HG03108 (cell line): ENCODE data around the gene CDH12.
"Not testable (repeated sequence)": the region's sequence is repeated elsewhere in the genome, so short reads cannot be mapped to it uniquely, and the experiment has no call there.

ENCODE experiments used
- ATAC-seq: cut with Tn5 transposase; IDR thresholded peaks from one replicate; pipeline ENCODE4 v1.9.1; 2021; ENCODE audit warnings: moderate library complexity; ENCODE audit not compliant: unreplicated experiment

Gene CDH12

GRCh38 chr5:22470408-22470807 is 382.7 kb downstream of the CDH12 start:
- ATAC-seq: no peak

DNA sequence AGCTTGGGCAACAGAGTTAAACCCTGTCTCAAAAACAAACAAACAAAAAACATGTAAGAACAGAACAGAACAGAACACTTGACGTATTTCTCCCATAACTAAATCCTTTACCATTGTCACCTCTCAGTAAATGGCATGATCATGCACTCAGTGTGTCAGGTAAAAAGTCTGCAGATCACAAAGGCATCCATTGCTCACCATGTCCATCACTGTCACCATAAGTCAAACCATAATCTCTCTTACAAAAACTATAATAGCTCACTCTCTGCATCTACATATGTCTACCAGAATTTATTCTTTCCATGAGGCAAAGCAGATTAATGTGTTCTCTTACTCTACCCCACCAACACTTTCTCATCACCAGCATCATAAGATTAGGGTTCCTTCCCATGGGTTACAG is 387.5 kb downstream of the CDH12 start:
- ATAC-seq: no peak

DNA sequence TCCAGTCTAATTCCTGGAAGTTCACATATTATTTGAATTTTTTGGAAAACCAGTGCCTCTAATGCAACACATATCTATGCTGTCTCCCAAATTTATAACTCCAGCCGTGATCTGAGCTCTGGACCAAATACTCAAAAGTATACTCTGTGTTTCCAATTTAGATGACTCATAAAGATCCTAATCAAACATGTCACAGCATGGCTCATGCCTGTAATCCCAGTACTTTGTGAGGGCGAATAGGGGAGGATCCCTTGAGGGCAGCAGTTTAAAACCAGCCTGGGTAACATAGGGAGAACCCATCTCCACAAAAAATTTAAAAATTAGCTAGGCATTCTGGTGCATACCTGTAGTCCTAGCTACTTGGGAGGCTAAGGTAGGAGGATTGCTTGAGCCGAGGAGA is 388.0 kb downstream of the CDH12 start:
- no peak for ATAC-seq

DNA sequence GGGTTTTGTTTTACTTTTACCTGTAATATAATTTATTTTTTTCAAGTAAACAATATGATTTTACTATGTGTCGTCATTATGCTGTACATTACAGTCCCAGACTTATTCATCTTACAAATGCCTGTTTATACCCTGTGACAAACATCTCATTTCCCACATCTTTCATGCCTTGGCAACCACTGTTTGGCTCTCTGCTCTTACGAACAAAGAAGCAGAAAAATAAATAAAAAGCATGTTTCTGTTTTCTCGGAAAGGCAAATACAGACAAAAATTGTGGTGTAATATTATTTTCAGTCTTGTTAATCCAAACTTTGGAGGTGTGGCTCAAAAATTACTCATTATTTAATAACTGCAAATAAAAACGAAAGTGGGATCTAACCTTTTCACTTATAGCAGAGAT is 393.0 kb downstream of the CDH12 start:
- ATAC-seq: no peak

DNA sequence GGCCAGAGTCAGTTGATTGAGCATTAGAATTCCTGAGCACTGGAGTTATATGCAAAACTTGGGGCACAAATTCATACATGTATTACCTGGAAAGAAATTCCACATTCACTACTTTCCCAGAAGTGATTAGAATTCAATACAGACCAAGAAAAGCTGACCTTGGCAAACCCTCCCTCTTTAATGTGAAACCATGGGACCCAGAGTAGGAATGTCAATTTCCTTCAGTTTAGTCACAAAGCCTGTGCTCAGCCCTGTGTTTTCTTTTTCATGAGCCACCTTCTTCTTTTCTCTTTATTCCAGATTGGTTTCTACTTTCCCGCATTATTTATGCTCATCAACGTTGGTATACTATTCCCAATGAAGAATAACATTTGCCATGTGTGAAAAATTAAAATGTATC is 420.2 kb downstream of the CDH12 start:
- ATAC-seq: no peak

- ATAC-seq: no peak
Measured at GRCh38 chr5:22431840-22432239, 421.3 kb downstream of the CDH12 start.

DNA sequence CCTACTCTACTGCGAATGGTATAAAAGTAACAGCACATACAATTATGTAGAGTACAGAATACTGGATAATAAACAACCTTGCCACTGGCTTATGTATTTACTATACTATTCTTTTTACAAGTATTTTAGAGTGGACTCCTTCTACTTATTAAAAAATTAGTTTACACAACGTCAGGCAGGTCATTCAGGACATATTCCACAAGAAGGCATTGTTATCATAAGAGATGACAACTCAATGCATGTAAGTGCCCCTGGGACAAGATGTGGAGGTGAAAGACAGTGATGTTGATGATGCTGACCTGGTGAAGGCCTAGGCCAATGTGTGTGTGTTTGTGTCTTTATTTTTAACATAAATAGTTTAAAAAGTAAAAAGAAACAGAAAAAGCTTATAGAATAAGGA is 421.7 kb downstream of the CDH12 start:
- ATAC-seq: no peak

- ATAC-seq: no peak
Measured at GRCh38 chr5:22411554-22412349, 441.4 kb downstream of the CDH12 start.

- ATAC-seq: no peak
Measured at GRCh38 chr5:22391956-22392355, 461.2 kb downstream of the CDH12 start.

- no peak for ATAC-seq
Measured at GRCh38 chr5:22390888-22391287, 462.3 kb downstream of the CDH12 start.

- ATAC-seq: no peak
Measured at GRCh38 chr5:22372826-22373660, 480.1 kb downstream of the CDH12 start.

GRCh38 chr5:22372376-22372775 is 480.8 kb downstream of the CDH12 start:
- no peak for ATAC-seq

- ATAC-seq: no peak
Measured at GRCh38 chr5:22354956-22355355, 498.2 kb downstream of the CDH12 start.

- ATAC-seq: no peak
Measured at GRCh38 chr5:22352493-22352892, 500.7 kb downstream of the CDH12 start.

GRCh38 chr5:22351178-22351577 is 502.0 kb downstream of the CDH12 start:
- no peak for ATAC-seq

- no peak for ATAC-seq
Measured at GRCh38 chr5:22348027-22348426, 505.1 kb downstream of the CDH12 start.

- ATAC-seq: no peak
Measured at GRCh38 chr5:22344000-22344399, 509.1 kb downstream of the CDH12 start.

DNA sequence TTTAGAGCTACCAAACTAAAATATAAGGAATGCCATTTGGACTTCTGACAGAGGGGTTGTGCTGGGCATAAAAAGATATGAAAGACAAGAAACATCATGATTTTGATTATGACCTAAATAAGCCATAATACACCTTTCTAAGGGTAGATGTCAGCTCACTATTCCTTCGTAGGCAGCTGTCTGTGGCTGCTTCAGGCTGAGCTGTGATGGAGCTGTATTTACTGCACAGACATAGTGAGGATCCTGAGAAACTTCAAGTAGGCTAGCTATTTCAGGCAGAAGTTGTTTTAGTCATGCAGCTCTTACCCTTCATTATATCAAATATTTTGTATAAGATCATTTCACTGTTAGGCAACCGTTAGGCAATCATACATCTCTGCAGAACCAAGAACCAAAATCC is 511.7 kb downstream of the CDH12 start:
- ATAC-seq: no peak

GRCh38 chr5:22332949-22333348 is 520.2 kb downstream of the CDH12 start:
- not testable (repeated sequence) for ATAC-seq

DNA sequence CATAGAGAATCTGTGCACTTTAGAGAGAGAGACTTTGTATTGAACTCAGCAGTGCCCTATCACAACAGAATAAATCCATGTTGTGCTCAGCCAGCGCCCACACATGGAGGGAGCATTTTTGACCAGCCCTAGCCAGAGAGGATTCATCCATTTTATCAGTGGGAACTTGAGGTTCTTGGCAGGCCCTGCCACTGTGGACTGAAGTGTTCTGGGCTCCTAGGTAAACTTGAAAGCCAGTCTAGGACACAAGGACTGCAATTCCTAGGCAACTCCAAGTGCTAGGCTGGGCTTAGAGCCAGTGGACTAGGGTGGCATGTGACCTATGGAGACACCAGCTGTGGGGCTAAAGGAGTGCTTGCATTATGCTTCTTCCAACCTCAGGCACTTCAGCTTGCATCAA is 523.5 kb downstream of the CDH12 start:
- ATAC-seq: no peak

GRCh38 chr5:22319798-22320197 is 533.3 kb downstream of the CDH12 start:
- no peak for ATAC-seq

DNA sequence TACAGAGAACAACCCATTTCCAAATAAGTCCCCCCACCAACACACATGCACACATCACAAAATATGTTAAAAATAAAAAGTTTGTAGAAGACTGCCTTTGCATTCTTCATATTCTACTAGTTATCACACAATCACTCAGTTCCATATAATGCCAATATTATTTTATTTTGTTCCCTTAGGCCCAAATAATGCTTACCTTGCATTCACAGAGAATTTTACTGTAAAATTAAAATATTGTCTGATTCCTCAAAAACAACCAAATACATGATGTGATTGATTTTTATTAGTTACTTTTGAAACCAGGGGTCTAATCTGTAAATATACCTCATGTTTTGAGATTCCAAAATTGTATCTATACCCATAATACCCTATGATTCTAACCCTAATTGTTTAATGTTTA is 536.9 kb downstream of the CDH12 start:
- no peak for ATAC-seq
